ENCODE measurements around the gene STX11.

STX11 gene

DNA sequence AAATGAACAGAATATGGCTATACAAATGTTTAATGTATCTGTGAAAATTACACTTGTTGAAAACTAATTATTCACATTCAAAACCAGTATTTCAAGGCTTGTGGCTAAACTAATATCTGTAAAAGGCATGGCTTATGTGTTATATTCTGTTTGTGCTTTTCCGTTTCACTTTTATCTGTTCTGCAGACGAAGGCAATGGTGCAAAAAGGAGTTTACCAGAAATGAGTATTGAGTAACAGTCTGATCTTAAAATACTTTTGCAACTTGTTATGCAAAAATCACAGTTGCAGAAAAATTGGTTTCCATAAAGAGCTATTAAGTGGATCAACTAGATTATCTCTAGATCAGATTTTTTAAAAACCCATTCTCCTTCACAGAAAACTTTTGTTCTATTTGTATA is 9.4 kb upstream of the STX11 start:
- Histone ChIP-seq H3K23ac (ENCODE audit: low read length) (no peak overlapping the region), H2BK12ac (ENCODE audit: low read length) (no peak overlapping the region), H3K4ac (ENCODE audit: low read depth, low read length) (no peak overlapping the region), H3K9me3 (ENCODE audit: insufficient read depth, low read depth, low read length) (no peaks in the 10 kb centered on the region), H3K4me3 (ENCODE audit: low read depth, low read length) (no peak overlapping the region), H3K79me2 (ENCODE audit: control insufficient read depth, insufficient read depth, low read length, poor library complexity) (no peaks in the 10 kb centered on the region), H3K18ac (ENCODE audit: low read length) (no peak overlapping the region), H3K14ac (ENCODE audit: low read length) (no peak overlapping the region), H2AK5ac (ENCODE audit: low read length) (no peak overlapping the region), H2BK5ac (ENCODE audit: low read depth, low read length, poor library complexity) (no peak overlapping the region), H3K4me2 (ENCODE audit: low read length) (no peak overlapping the region), H2BK120ac (ENCODE audit: insufficient read depth, low read length, poor library complexity) (no peak overlapping the region), H4K91ac (ENCODE audit: low read depth, low read length) (no peak overlapping the region), H4K8ac (ENCODE audit: low read depth, low read length) (no peak overlapping the region), H3K36me3 (ENCODE audit: control insufficient read depth in 1 of 2, insufficient read depth in 2 of 2, low read length in 2 of 2) (no peaks in the 10 kb centered on the region), H3K27ac (ENCODE audit: low read depth, low read length) (no peak overlapping the region), H2AFZ (ENCODE audit: insufficient read depth, low read length, poor library complexity) (no peak overlapping the region), H4K12ac (ENCODE audit: low read depth, low read length) (no peak overlapping the region), H3K27me3 (ENCODE audit: insufficient read depth, low read length) (no peaks in the 10 kb centered on the region), H3K9ac (ENCODE audit: low read length) (no peak overlapping the region), H3K4me1 (ENCODE audit: control insufficient read depth in 1 of 2, insufficient read depth in 2 of 2, low read length in 2 of 2) (no peaks in the 10 kb centered on the region), H3K79me1 (ENCODE audit: low read length) (no peaks in the 10 kb centered on the region)
- WGBS (ENCODE audit: extremely low coverage, insufficient coverage, insufficient read length), result no CpG with 5 or more reads among the region's 2 CpGs
- no peak for DNase-seq

DNA sequence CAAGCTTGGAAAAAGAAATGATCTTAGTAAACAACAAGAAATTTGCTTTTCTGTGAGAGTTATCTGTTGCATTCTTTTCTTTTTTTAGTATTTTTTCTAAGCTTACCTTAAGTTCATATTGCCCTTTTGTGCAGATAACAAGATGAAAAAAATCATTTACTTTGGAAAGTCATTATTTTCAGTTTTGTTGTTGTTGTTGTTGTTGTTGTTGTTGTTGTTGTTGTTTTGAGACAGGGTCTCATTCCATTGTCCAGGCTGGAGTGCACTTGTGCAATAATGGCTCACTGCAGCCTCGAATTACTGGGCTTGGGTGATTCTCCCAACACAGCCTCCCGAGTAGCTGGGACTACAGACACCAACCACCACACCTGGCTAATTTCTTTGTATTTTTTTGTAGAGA is 8.8 kb upstream of the STX11 start:
- H3K9ac ChIP-seq (ENCODE audit: low read length), result no peak overlapping the region
- H3K4me2 ChIP-seq (ENCODE audit: low read length), result no peak overlapping the region
- no peaks in the 10 kb centered on the region for H3K27me3 ChIP-seq (ENCODE audit: insufficient read depth, low read length)

DNA sequence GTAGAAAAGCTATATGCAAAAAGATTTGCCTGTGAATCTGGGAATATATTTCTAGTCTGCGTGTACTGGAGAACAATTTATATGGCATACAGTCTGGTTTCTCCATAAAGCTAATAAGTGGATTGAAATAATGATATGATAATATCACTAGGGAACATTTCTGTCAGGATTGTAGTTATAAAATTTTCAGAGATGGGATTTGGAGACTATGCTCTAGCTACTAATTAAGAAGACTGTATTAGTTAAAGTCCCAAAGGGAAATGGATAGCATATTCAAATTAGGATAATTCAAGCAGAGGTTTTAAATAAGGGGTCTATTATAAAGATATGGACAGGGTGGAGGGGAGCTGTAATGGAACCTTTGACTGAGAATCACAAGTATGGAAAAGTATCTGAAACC is 7.2 kb upstream of the STX11 start:
- Histone ChIP-seq H3K4me3 (ENCODE audit: low read depth, low read length) (no peak overlapping the region), H4K8ac (ENCODE audit: low read depth, low read length) (no peak overlapping the region), H4K12ac (ENCODE audit: low read depth, low read length) (no peak overlapping the region), H3K9ac (ENCODE audit: low read length) (no peak overlapping the region), H3K4ac (ENCODE audit: low read depth, low read length) (no peak overlapping the region), H2BK12ac (ENCODE audit: low read length) (no peak overlapping the region), H2BK120ac (ENCODE audit: insufficient read depth, low read length, poor library complexity) (no peak overlapping the region), H3K27me3 (ENCODE audit: insufficient read depth, low read length) (no peaks in the 10 kb centered on the region), H2AK5ac (ENCODE audit: low read length) (no peak overlapping the region), H3K14ac (ENCODE audit: low read length) (no peak overlapping the region), H3K18ac (ENCODE audit: low read length) (no peak overlapping the region), H2AFZ (ENCODE audit: insufficient read depth, low read length, poor library complexity) (no peak overlapping the region), H3K36me3 (ENCODE audit: control insufficient read depth in 1 of 2, insufficient read depth in 2 of 2, low read length in 2 of 2) (no peaks in the 10 kb centered on the region), H3K9me3 (ENCODE audit: insufficient read depth, low read depth, low read length) (no peaks in the 10 kb centered on the region), H4K91ac (ENCODE audit: low read depth, low read length) (no peak overlapping the region), H2BK5ac (ENCODE audit: low read depth, low read length, poor library complexity) (no peak overlapping the region), H3K23ac (ENCODE audit: low read length) (no peak overlapping the region), H3K4me2 (ENCODE audit: low read length) (no peak overlapping the region), H3K79me2 (ENCODE audit: control insufficient read depth, insufficient read depth, low read length, poor library complexity) (no peaks in the 10 kb centered on the region), H3K4me1 (ENCODE audit: control insufficient read depth in 1 of 2, insufficient read depth in 2 of 2, low read length in 2 of 2) (no peaks in the 10 kb centered on the region), H3K27ac (ENCODE audit: low read depth, low read length) (no peak overlapping the region), H3K79me1 (ENCODE audit: low read length) (no peaks in the 10 kb centered on the region)
- WGBS (ENCODE audit: extremely low coverage, insufficient coverage, insufficient read length), result no CpG with 5 or more reads among the region's 1 CpG
- no peak for DNase-seq

More for the DNA sequence above, 8.8 kb upstream of the STX11 start:
- Histone ChIP-seq H3K4ac (ENCODE audit: low read depth, low read length) (no peak overlapping the region), H2BK120ac (ENCODE audit: insufficient read depth, low read length, poor library complexity) (no peak overlapping the region), H2AK5ac (ENCODE audit: low read length) (no peak overlapping the region), H2BK12ac (ENCODE audit: low read length) (no peak overlapping the region), H3K9me3 (ENCODE audit: insufficient read depth, low read depth, low read length) (no peaks in the 10 kb centered on the region), H3K14ac (ENCODE audit: low read length) (no peak overlapping the region), H4K91ac (ENCODE audit: low read depth, low read length) (no peak overlapping the region), H3K23ac (ENCODE audit: low read length) (no peak overlapping the region), H2AFZ (ENCODE audit: insufficient read depth, low read length, poor library complexity) (no peak overlapping the region), H3K4me3 (ENCODE audit: low read depth, low read length) (no peak overlapping the region), H3K4me1 (ENCODE audit: control insufficient read depth in 1 of 2, insufficient read depth in 2 of 2, low read length in 2 of 2) (no peaks in the 10 kb centered on the region), H3K79me2 (ENCODE audit: control insufficient read depth, insufficient read depth, low read length, poor library complexity) (no peaks in the 10 kb centered on the region), H2BK5ac (ENCODE audit: low read depth, low read length, poor library complexity) (no peak overlapping the region), H3K36me3 (ENCODE audit: control insufficient read depth in 1 of 2, insufficient read depth in 2 of 2, low read length in 2 of 2) (no peaks in the 10 kb centered on the region), H3K18ac (ENCODE audit: low read length) (no peak overlapping the region), H4K12ac (ENCODE audit: low read depth, low read length) (no peak overlapping the region), H3K79me1 (ENCODE audit: low read length) (no peaks in the 10 kb centered on the region), H3K27ac (ENCODE audit: low read depth, low read length) (no peak overlapping the region), H4K8ac (ENCODE audit: low read depth, low read length) (no peak overlapping the region)
- DNase-seq, result no peak
- no CpG with 5 or more reads among the region's 2 CpGs for WGBS (ENCODE audit: extremely low coverage, insufficient coverage, insufficient read length)

DNA sequence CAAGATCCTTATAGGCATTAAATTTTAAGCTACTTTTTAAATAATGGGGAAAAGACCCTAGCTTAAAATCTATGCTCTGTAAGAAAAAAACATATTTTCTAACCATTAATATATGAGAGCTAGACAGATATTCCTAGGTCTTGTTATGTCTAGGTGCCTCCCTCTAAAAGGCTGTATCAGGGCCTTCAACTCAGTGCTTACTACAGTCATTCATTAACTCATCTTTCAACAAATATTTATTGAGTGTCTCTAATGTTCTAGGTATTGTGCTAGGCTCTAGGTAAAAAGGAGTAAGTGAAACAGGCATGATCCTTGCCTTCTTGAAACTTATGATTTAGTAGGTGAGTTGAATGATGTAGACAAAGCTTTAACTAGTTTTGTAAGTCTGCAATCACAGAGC is 6.4 kb upstream of the STX11 start:
- no peaks in the 10 kb centered on the region for H3K4me1 ChIP-seq (ENCODE audit: control insufficient read depth in 1 of 2, insufficient read depth in 2 of 2, low read length in 2 of 2)
- H3K36me3 ChIP-seq (ENCODE audit: control insufficient read depth in 1 of 2, insufficient read depth in 2 of 2, low read length in 2 of 2), result no peaks in the 10 kb centered on the region
- H2AFZ ChIP-seq (ENCODE audit: insufficient read depth, low read length, poor library complexity), result no peak overlapping the region
- no peak overlapping the region for H2BK5ac ChIP-seq (ENCODE audit: low read depth, low read length, poor library complexity)
- H3K4me2 ChIP-seq (ENCODE audit: low read length), result no peak overlapping the region
- no peak overlapping the region for H3K27ac ChIP-seq (ENCODE audit: low read depth, low read length)
- no peak overlapping the region for H2AK5ac ChIP-seq (ENCODE audit: low read length)
- DNase-seq, result no peak
- no peak overlapping the region for H2BK12ac ChIP-seq (ENCODE audit: low read length)
- H4K12ac ChIP-seq (ENCODE audit: low read depth, low read length), result no peak overlapping the region
- H3K23ac ChIP-seq (ENCODE audit: low read length), result no peak overlapping the region
- H2BK120ac ChIP-seq (ENCODE audit: insufficient read depth, low read length, poor library complexity), result no peak overlapping the region
- H3K79me2 ChIP-seq (ENCODE audit: control insufficient read depth, insufficient read depth, low read length, poor library complexity), result no peaks in the 10 kb centered on the region
- no peaks in the 10 kb centered on the region for H3K9me3 ChIP-seq (ENCODE audit: insufficient read depth, low read depth, low read length)
- no peaks in the 10 kb centered on the region for H3K27me3 ChIP-seq (ENCODE audit: insufficient read depth, low read length)
- H4K8ac ChIP-seq (ENCODE audit: low read depth, low read length), result no peak overlapping the region
- no peak overlapping the region for H3K18ac ChIP-seq (ENCODE audit: low read length)
- no peak overlapping the region for H4K91ac ChIP-seq (ENCODE audit: low read depth, low read length)
- H3K4me3 ChIP-seq (ENCODE audit: low read depth, low read length), result no peak overlapping the region
- H3K14ac ChIP-seq (ENCODE audit: low read length), result no peak overlapping the region
- no peaks in the 10 kb centered on the region for H3K79me1 ChIP-seq (ENCODE audit: low read length)
- H3K9ac ChIP-seq (ENCODE audit: low read length), result no peak overlapping the region
- H3K4ac ChIP-seq (ENCODE audit: low read depth, low read length), result no peak overlapping the region
